WTC11 (cell line): Measurements from ENCODE around the gene GALNT6. TPM values are rescaled to one million over a fixed set of nuclear protein-coding genes. Genes with fewer than 3 reads are reported as not detected.

Source experiments
- ATAC-seq: fragments of 200-7000 bp; cut with Tn5 transposase; 2 replicates; pipeline ENCODE4 v1.10.0; 2021; ENCODE audit warnings: mild to moderate bottlenecking, moderate library complexity
- CTCF ChIA-PET: fragments of 300-600 bp; sonication (Branson Sonifier 250); formaldehyde crosslinking; loops from one replicate; lab custom pipeline; 2021; ENCODE audit warnings: antibody characterized with exemption; lab: Charles Lee
- POLR2A ChIA-PET: fragments of 350-600 bp; sonication (Branson Sonifier 250); formaldehyde crosslinking; loops from one replicate; lab custom pipeline; 2021; ENCODE audit warnings: antibody characterized with exemption; lab: Charles Lee
- DNase-seq: peaks from one replicate; pipeline ENCODE4 v3.0.0; 2021; ENCODE audit warnings: low spot score
- H3K27ac Mint-ChIP-seq: 2 replicates; pipeline ENCODE4 v1.8.0; 2021; ENCODE audit warnings: mixed read lengths
- H3K27me3 Mint-ChIP-seq: 2 replicates; pipeline ENCODE4 v1.8.0; 2021; ENCODE audit warnings: low read depth, mild to moderate bottlenecking, moderate library complexity, mixed read lengths
- H3K36me3 Mint-ChIP-seq: 2 replicates; pipeline ENCODE4 v1.8.0; 2021; ENCODE audit warnings: mixed read lengths
- H3K4me1 Mint-ChIP-seq: 2 replicates; pipeline ENCODE4 v1.8.0; 2022; ENCODE audit warnings: mixed read lengths
- H3K4me3 Mint-ChIP-seq: 2 replicates; pipeline ENCODE4 v1.8.0; 2021; ENCODE audit warnings: mild to moderate bottlenecking, moderate library complexity, mixed read lengths
- H3K9me3 Mint-ChIP-seq: 2 replicates; pipeline ENCODE4 v1.8.0; 2021; ENCODE audit warnings: mixed read lengths
- CREB1 ChIP-seq: sonication (generic); formaldehyde crosslinking; IDR thresholded peaks from 2 replicates; pipeline ENCODE4 v1.8.0; 2023; ENCODE audit warnings: mild to moderate bottlenecking, missing genetic modification reagents
- CTCF ChIP-seq: fragments of 200-600 bp; IDR thresholded peaks from 2 replicates; pipeline ENCODE4 v1.8.0; 2022; ENCODE audit warnings: antibody characterized with exemption
- JAZF1 ChIP-seq: fragments of 250-450 bp; sonication (Bioruptor Pico); IDR thresholded peaks from 2 replicates; pipeline ENCODE4 v1.9.0; 2021; ENCODE audit warnings: moderate library complexity, mild to moderate bottlenecking, inconsistent platforms
- OVOL2 ChIP-seq: fragments of 250-450 bp; sonication (Bioruptor Pico); IDR thresholded peaks from 2 replicates; pipeline ENCODE4 v1.9.0; 2021; ENCODE audit warnings: mild to moderate bottlenecking, borderline replicate concordance
- SOX15 ChIP-seq: fragments of 250-450 bp; sonication (Bioruptor Pico); IDR thresholded peaks from 2 replicates; pipeline ENCODE4 v1.9.0; 2021; ENCODE audit warnings: mild to moderate bottlenecking
- ZNF121 ChIP-seq: sonication (generic); formaldehyde crosslinking; IDR thresholded peaks from 2 replicates; pipeline ENCODE4 v1.8.0; 2023; ENCODE audit warnings: missing genetic modification reagents
- ZNF317 ChIP-seq: sonication (generic); formaldehyde crosslinking; IDR thresholded peaks from 2 replicates; pipeline ENCODE4 v1.8.1; 2023; ENCODE audit warnings: low read depth, mild to moderate bottlenecking, moderate library complexity, missing genetic modification reagents, borderline replicate concordance
- total RNA-seq: library from RNA; stranded (reverse); gene quantifications from 3 replicates; pipeline ENCODE4 v1.2.3, GENCODE V29; 2021
- TF ChIP-seq, protein P1 (sequence below): sonication (generic); formaldehyde crosslinking; IDR thresholded peaks from 2 replicates; pipeline ENCODE4 v1.8.0; 2022; ENCODE audit warnings: missing genetic modification reagents
- TF ChIP-seq, protein P2 (sequence below): fragments of 250-450 bp; sonication (Bioruptor Pico); IDR thresholded peaks from 2 replicates; pipeline ENCODE4 v1.9.0; 2021; ENCODE audit warnings: mild to moderate bottlenecking
- TF ChIP-seq, protein P3 (sequence below): sonication (generic); formaldehyde crosslinking; conservative IDR thresholded peaks from 2 replicates; pipeline ENCODE4 v1.8.1; 2023; ENCODE audit warnings: mild to moderate bottlenecking, low read depth, missing genetic modification reagents, moderate library complexity
- TF ChIP-seq, protein P4 (sequence below): fragments of 250-450 bp; sonication (Bioruptor Pico); IDR thresholded peaks from 2 replicates; pipeline ENCODE4 v1.9.0; 2021; ENCODE audit warnings: mild to moderate bottlenecking, borderline replicate concordance

GALNT6 gene
- total RNA-seq, 1 experiment from 2014 or later = 18.3 TPM

- Mint-ChIP-seq H3K36me3 (peaks cover 10% of the 10 kb centered on the region; the same call in 1 of the 2 replicates), H3K27ac (no peak overlapping the region), H3K27me3 (no peaks in the 10 kb centered on the region), H3K4me1 (peaks cover 29% of the 10 kb centered on the region), H3K4me3 (no peak overlapping the region), H3K9me3 (no peaks in the 10 kb centered on the region)
- CTCF ChIA-PET = no interaction called here
- DNase-seq (no peak), ATAC-seq (no peak)
- POLR2A ChIA-PET = no interaction called here
- TF ChIP-seq CREB1 (CRISPR knock-in tag) (no peak), CTCF (no peak), ZNF121 (peak; percentile 28; the same call in 1 of the 2 replicates), JAZF1 (CRISPR knock-in tag) (no peak)
- TF ChIP-seq, protein P1, sequence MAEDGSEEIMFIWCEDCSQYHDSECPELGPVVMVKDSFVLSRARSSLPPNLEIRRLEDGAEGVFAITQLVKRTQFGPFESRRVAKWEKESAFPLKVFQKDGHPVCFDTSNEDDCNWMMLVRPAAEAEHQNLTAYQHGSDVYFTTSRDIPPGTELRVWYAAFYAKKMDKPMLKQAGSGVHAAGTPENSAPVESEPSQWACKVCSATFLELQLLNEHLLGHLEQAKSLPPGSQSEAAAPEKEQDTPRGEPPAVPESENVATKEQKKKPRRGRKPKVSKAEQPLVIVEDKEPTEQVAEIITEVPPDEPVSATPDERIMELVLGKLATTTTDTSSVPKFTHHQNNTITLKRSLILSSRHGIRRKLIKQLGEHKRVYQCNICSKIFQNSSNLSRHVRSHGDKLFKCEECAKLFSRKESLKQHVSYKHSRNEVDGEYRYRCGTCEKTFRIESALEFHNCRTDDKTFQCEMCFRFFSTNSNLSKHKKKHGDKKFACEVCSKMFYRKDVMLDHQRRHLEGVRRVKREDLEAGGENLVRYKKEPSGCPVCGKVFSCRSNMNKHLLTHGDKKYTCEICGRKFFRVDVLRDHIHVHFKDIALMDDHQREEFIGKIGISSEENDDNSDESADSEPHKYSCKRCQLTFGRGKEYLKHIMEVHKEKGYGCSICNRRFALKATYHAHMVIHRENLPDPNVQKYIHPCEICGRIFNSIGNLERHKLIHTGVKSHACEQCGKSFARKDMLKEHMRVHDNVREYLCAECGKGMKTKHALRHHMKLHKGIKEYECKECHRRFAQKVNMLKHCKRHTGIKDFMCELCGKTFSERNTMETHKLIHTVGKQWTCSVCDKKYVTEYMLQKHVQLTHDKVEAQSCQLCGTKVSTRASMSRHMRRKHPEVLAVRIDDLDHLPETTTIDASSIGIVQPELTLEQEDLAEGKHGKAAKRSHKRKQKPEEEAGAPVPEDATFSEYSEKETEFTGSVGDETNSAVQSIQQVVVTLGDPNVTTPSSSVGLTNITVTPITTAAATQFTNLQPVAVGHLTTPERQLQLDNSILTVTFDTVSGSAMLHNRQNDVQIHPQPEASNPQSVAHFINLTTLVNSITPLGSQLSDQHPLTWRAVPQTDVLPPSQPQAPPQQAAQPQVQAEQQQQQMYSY (CRISPR knock-in tag) = no peak
Measured at GRCh38 chr12:51395283-51396230, 4.4 kb upstream of the GALNT6 start.

DNA sequence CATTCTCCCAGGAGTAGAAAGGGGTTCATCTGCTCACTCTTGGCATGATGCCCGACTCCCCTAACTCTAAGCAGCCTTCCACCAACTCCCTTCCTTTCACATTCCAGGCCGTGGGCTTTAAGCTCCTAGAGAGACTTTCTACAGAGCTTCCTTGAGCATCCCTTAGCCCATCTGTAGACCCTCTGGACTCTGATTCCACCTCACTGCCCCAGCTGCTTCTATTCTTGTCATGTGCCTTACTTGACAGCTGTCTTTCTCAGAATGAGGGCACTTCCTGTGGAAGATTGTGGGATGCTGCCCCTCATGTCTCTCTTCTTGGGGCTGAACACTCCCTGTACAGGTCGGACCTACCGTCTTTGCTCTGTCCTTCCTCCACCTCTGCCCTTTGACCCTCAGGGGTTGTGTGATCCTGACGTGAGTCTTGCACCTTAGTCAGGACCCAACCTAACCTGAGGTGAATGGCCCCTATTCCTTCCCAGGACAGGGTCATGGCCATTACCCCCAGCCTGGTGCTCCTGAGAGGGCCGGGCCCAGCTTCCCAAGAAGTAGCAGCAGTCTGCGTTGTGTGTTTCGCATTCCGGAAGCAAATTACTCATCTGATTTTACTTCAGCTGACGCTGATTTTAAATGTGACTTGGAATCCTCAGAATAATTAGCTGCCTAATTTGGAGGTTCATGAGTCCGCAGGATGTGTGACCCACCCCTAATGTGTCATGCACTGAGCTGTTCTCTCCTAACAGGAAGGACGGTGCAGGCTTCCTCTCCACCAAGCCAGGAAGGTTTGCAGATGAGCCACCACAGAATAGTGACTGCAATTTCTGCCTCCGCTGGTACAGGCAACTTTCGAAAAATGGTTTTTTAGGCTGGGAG, 2.7 kb upstream of the GALNT6 start:
- no peak for ATAC-seq
- POLR2A ChIA-PET = interaction anchor here (0.5 kb wide), 1 partner anchor 48 kb away, joined by 3 read pairs; no protein-coding TSS in a partner anchor
- no peaks in the 10 kb centered on the region for H3K27me3 Mint-ChIP-seq
- CTCF ChIA-PET = interaction anchor here (0.7 kb wide), 1 partner anchor 26 kb away, joined by 3 read pairs; no protein-coding TSS in a partner anchor
- no peaks in the 10 kb centered on the region for H3K9me3 Mint-ChIP-seq
- no peak for DNase-seq
- peaks cover 10% of the 10 kb centered on the region; the same call in 1 of the 2 replicates for H3K36me3 Mint-ChIP-seq
- no peak overlapping the region for H3K27ac Mint-ChIP-seq
- peak overlapping the region; percentile 86 for H3K4me3 Mint-ChIP-seq
- peaks cover 40% of the 10 kb centered on the region for H3K4me1 Mint-ChIP-seq
- no peak for TF ChIP-seq SOX15 (CRISPR knock-in tag)
- TF ChIP-seq, protein P2, sequence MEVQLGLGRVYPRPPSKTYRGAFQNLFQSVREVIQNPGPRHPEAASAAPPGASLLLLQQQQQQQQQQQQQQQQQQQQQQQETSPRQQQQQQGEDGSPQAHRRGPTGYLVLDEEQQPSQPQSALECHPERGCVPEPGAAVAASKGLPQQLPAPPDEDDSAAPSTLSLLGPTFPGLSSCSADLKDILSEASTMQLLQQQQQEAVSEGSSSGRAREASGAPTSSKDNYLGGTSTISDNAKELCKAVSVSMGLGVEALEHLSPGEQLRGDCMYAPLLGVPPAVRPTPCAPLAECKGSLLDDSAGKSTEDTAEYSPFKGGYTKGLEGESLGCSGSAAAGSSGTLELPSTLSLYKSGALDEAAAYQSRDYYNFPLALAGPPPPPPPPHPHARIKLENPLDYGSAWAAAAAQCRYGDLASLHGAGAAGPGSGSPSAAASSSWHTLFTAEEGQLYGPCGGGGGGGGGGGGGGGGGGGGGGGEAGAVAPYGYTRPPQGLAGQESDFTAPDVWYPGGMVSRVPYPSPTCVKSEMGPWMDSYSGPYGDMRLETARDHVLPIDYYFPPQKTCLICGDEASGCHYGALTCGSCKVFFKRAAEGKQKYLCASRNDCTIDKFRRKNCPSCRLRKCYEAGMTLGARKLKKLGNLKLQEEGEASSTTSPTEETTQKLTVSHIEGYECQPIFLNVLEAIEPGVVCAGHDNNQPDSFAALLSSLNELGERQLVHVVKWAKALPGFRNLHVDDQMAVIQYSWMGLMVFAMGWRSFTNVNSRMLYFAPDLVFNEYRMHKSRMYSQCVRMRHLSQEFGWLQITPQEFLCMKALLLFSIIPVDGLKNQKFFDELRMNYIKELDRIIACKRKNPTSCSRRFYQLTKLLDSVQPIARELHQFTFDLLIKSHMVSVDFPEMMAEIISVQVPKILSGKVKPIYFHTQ (CRISPR knock-in tag) = no peak
- TF ChIP-seq, protein P3, sequence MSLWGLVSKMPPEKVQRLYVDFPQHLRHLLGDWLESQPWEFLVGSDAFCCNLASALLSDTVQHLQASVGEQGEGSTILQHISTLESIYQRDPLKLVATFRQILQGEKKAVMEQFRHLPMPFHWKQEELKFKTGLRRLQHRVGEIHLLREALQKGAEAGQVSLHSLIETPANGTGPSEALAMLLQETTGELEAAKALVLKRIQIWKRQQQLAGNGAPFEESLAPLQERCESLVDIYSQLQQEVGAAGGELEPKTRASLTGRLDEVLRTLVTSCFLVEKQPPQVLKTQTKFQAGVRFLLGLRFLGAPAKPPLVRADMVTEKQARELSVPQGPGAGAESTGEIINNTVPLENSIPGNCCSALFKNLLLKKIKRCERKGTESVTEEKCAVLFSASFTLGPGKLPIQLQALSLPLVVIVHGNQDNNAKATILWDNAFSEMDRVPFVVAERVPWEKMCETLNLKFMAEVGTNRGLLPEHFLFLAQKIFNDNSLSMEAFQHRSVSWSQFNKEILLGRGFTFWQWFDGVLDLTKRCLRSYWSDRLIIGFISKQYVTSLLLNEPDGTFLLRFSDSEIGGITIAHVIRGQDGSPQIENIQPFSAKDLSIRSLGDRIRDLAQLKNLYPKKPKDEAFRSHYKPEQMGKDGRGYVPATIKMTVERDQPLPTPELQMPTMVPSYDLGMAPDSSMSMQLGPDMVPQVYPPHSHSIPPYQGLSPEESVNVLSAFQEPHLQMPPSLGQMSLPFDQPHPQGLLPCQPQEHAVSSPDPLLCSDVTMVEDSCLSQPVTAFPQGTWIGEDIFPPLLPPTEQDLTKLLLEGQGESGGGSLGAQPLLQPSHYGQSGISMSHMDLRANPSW (CRISPR knock-in tag) = no peak
- TF ChIP-seq CREB1 (CRISPR knock-in tag) = no peak
- TF ChIP-seq CTCF = no peak
- no peak for TF ChIP-seq OVOL2 (CRISPR knock-in tag)
- TF ChIP-seq, protein P4, sequence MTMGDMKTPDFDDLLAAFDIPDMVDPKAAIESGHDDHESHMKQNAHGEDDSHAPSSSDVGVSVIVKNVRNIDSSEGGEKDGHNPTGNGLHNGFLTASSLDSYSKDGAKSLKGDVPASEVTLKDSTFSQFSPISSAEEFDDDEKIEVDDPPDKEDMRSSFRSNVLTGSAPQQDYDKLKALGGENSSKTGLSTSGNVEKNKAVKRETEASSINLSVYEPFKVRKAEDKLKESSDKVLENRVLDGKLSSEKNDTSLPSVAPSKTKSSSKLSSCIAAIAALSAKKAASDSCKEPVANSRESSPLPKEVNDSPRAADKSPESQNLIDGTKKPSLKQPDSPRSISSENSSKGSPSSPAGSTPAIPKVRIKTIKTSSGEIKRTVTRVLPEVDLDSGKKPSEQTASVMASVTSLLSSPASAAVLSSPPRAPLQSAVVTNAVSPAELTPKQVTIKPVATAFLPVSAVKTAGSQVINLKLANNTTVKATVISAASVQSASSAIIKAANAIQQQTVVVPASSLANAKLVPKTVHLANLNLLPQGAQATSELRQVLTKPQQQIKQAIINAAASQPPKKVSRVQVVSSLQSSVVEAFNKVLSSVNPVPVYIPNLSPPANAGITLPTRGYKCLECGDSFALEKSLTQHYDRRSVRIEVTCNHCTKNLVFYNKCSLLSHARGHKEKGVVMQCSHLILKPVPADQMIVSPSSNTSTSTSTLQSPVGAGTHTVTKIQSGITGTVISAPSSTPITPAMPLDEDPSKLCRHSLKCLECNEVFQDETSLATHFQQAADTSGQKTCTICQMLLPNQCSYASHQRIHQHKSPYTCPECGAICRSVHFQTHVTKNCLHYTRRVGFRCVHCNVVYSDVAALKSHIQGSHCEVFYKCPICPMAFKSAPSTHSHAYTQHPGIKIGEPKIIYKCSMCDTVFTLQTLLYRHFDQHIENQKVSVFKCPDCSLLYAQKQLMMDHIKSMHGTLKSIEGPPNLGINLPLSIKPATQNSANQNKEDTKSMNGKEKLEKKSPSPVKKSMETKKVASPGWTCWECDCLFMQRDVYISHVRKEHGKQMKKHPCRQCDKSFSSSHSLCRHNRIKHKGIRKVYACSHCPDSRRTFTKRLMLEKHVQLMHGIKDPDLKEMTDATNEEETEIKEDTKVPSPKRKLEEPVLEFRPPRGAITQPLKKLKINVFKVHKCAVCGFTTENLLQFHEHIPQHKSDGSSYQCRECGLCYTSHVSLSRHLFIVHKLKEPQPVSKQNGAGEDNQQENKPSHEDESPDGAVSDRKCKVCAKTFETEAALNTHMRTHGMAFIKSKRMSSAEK (CRISPR knock-in tag) = no peak
- no peak for TF ChIP-seq ZNF317 (CRISPR knock-in tag)
